Fibroblast of villous mesenchyme (primary cell): Measurements from ENCODE around the gene AMBP. TPM values are rescaled to one million over a fixed set of nuclear protein-coding genes. Genes with fewer than 3 reads are reported as not detected.
"Not testable (repeated sequence)": the region's sequence is repeated elsewhere in the genome, so short reads cannot be mapped to it uniquely, and the experiment has no call there.

ENCODE experiments used
- DNase-seq: peaks from one replicate; pipeline ENCODE4 v3.0.0-alpha.2; 2010; ENCODE audit warnings: low read depth
- H3K4me3 ChIP-seq: 2 replicates; pipeline ENCODE4 v1.5.1; 2011; ENCODE audit warnings: low read depth, mild to moderate bottlenecking, low read length
- total RNA-seq: library from RNA; depleted of rRNA; stranded (reverse); fragments of >200 nt; gene quantifications from 2 replicates; pipeline ENCODE4 v1.2.3, GENCODE V29; 2012
- TF ChIP-seq, protein P1 (sequence below): IDR thresholded peaks from 2 replicates; pipeline ENCODE4 v1.5.1; 2012; ENCODE audit warnings: low read depth, mild to moderate bottlenecking, low read length; ENCODE audit not compliant: insufficient read depth

The AMBP gene
- total RNA-seq, 1 donor = not detected

DNA sequence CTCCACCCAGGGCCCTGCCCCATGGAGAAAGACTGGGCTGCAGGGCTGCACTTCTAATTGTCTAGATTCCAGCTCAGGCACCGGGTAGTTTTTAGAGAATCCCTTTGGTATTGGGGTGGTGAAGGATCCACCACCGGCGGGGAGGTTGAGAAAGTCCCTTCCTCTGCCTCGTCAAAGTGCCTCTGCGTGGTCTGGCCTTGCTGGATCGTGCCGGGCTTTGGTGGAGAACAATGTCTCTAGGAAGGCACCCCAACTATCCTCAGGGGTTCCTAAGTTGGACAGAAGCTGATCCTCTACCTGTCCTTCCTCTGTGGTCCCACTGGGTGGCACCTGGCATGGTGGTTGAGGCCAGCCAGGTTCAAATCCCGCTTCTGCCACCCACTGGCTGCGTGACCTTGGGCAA lies 7.3 kb upstream of the AMBP start:
- no peak overlapping the region for H3K4me3 ChIP-seq
- TF ChIP-seq, protein P1, sequence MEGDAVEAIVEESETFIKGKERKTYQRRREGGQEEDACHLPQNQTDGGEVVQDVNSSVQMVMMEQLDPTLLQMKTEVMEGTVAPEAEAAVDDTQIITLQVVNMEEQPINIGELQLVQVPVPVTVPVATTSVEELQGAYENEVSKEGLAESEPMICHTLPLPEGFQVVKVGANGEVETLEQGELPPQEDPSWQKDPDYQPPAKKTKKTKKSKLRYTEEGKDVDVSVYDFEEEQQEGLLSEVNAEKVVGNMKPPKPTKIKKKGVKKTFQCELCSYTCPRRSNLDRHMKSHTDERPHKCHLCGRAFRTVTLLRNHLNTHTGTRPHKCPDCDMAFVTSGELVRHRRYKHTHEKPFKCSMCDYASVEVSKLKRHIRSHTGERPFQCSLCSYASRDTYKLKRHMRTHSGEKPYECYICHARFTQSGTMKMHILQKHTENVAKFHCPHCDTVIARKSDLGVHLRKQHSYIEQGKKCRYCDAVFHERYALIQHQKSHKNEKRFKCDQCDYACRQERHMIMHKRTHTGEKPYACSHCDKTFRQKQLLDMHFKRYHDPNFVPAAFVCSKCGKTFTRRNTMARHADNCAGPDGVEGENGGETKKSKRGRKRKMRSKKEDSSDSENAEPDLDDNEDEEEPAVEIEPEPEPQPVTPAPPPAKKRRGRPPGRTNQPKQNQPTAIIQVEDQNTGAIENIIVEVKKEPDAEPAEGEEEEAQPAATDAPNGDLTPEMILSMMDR = no peak
- DNase-seq = no peak

DNA sequence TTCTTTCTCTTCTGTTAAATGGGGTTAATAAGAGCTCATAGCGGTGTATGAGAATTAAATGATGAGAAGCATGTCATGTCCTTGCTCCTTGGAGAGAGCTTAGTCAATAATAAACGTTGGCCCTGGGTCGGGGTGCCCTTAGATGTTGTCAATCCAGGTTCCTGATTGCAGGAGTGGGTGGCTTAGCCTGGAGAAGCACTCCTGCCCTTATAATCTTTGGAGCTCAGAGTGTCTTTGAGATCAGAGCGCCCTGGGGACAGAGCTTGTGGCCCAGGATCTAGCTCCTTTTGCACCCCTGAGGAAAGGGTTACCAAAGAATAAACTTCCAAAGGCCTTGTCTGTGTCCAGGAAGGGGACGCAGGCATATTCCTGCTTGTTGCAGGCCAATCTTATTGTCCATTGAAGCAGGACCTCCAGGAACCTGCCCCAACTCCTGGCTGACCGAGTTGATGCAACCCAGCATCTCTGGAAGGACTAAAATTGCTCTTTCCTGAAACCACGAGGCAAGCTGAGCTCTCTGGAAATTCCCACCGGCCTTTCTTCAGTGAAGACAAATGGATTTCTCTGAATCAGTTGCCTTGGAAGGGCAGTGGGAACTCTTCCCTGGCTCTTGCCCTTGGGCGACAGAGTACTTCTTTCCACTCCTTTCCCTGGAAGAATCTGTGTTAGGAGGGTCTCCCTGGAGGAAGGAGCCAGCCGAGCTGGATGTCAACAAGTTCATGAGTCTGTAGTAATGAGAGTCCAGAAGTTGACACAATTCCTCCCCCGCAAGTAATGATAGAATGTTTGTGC lies 6.4 kb upstream of the AMBP start:
- TF ChIP-seq, protein P1 = no peak
- no peak overlapping the region for H3K4me3 ChIP-seq
- no peak for DNase-seq

DNA sequence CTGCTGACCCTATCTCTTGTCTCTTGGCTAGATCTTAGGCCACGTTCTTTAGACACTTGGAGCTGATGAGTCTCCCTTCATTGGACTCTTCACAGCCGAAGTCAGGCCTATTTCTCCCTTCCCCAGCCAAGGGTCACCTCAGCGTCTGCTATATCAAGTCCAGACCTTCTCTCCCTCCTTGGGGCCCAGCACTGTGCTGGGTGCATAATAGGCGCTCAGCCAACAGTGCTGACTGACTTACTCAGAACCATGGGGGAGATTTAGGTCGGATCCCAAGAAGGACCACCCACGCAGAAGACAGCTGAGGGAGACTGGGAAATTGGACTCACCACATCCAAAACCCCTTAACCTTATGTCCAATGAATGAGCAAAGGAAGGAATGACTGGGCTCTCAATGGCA lies 5.6 kb upstream of the AMBP start:
- no peak overlapping the region for H3K4me3 ChIP-seq
- TF ChIP-seq, protein P1 = no peak
- DNase-seq = no peak

DNA sequence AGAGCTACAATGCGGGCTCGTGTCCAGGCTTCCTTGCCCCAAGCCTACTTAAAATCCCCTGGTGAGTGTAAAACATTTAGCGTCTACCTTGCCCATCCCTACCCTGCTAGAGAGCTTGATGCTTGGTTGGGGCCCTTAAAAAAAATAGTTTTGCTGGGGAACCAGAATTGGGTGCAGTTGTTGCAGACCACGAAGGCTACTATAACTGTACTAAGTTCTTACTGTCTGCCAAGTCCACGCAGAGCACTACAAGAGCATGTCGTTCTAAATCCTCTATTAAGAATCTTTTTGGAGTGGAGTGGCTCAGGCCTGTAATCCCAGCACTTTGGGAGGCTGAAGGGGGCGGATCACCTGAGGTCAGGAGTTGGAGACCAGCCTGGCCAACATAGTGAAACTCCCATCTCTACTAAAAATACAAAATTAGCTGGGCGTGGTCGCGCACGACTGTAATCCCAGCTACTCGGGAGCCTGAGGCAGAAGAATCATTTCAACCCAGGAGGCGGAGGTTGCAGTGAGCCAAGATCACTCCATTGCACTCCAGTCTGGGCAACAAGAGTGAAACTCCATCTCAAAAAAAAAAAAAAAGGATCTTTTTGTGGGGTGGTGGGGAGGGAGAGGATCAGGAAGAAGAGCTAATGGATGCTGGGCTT lies 4.8 kb upstream of the AMBP start:
- DNase-seq, H3K4me3 ChIP-seq: not testable (repeated sequence)

DNA sequence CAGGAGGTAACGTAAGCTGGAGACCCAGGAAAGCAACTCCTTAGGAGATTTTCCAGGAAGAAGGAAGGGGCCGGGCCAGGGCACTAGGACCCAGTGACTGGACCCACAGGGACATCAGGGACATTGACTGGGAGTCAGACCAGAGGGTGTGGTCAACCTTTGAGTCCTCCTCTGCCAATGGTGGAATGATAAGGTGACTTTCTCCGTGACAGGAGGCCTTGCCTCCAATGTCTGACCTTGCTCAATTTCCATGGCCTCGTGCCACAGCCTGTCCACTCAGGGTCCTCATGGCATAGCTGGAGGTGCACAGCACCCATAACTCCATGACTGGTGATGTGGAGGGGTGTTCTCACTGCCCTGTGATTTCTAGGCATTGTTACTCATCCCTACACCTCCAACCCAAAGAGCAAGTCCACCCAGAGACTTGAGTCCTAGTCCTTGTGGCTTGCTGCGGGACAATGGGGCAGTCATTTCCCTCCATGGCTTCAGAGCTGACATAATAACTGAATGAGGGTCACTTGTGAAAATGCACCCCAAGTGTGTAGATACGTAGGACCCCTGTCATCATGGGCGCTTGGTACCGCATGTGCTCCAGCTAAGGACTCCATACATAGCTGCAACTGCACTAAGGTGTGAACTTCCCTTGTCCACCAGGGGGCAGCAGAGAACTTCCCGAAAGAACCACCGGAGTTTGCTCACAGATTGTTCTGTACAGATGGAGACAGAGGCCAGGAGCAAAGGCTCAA lies 4.1 kb upstream of the AMBP start:
- TF ChIP-seq, protein P1 = peak; percentile 90
- peak; percentile 87 for DNase-seq
- H3K4me3 ChIP-seq = no peak overlapping the region

DNA sequence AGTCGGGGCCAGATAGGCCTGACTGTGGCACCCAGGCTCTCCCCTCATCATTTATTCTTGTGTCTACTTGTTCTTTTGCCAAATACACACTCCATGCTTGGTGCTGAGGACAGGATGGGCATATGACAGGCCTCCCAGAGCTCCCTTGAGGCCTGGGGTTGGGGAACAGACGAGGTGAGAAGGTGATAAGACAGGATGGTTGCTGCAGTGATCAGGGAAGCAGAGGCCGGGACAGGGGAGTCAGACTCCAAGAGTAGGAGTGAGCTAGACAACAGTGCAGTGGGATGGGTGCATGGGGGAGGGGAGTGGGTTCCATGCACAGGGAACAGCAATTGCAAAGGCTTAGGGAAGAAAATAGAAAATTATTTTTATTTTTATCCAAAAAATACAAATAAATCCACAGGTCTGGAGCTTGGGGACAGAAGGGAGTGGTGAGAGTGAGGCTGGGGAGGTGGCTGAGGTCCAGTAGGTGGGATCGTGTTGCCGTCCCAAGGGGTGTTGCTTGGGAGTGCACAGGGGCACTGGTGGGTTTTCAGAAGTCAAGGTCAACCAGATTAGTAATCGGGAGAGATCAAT lies 3.4 kb upstream of the AMBP start:
- no peak overlapping the region for H3K4me3 ChIP-seq
- TF ChIP-seq, protein P1 = no peak
- DNase-seq = no peak
